ENCODE measurements around the gene TRIM42.

TRIM42 gene

GRCh38 chr3:140677764-140678163, at the start of gene TRIM42:
Gene TRIM42, plus strand, starts transcription at chr3:140678064. Its CDS starts 166 bp downstream, at chr3:140678230.
- DNase-seq, result no peak

DNA sequence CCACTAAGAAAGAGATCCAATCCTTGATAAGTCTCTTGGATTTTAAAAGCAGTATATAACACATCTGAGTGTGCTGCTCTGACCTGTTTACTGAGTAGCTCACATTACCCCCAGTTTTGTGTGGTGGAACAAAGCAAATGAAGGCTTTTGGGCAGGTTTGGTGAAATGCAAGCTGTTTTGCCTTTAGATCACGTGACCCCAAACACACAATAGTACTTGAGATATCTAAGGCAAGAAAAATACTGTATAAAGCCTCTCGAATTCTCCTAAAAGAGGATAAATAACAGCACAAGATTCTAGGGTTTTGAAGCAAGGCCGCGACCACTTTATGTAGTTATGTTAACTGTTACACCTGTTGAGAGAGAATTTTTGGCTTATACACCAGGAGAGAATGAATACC, 49.3 kb upstream of the TRIM42 start:
- DNase-seq, result no peak

- no peak for DNase-seq
These were observed 48.3 kb upstream of the TRIM42 start for GRCh38 chr3:140629357-140630137.

DNA sequence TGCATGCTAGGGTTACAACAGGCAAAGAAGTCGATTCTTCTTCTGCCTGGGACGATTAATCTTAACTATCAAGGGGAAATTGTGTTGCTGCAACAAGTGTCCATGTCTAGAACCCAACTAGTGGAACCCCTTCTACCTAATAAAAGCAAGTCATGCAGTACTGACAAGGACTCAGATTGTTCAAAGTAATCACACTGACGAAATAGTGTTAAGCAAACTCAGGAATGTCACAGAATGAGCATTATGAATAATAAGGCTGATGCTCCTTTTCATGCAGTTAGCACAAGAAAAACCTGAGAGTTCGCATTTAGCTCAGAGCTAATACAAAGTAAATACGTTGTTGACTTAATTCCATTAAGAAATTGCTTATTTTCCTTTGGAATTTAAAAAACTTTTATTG, 47.5 kb upstream of the TRIM42 start:
- DNase-seq, result no peak

- no peak for DNase-seq
These were observed 47.0 kb upstream of the TRIM42 start for GRCh38 chr3:140630866-140631265.

DNA sequence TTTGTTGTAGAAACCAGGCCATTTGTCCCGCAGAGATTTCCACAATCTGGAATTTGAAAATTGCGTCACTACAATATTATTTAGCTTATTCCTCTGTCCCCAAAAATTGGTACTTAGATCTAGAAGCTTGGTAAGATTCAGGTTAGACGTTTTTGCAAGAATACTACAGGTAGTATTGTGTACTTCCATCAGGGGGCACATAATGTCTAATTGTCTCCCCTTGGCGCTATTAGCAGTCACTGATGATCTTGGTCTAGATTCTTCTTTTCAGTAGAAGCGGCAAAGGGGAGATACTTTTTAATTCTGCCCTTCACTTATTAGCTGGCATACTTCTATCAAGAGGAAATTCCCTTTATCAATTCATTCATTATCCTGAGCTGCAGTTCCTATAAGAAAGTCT, 42.6 kb upstream of the TRIM42 start:
- DNase-seq, result no peak

- DNase-seq, result no peak
These were observed 41.3 kb upstream of the TRIM42 start for GRCh38 chr3:140636406-140637138.

GRCh38 chr3:140651287-140651686, 26.6 kb upstream of the TRIM42 start:
- DNase-seq, result no peak

- DNase-seq, result no peak
These were observed 22.2 kb upstream of the TRIM42 start for GRCh38 chr3:140655678-140656077.

- no peak for DNase-seq
These were observed 13.8 kb upstream of the TRIM42 start for GRCh38 chr3:140664111-140664510.

GRCh38 chr3:140682586-140682985, 4.7 kb downstream of the TRIM42 start:
- no peak for DNase-seq

DNA sequence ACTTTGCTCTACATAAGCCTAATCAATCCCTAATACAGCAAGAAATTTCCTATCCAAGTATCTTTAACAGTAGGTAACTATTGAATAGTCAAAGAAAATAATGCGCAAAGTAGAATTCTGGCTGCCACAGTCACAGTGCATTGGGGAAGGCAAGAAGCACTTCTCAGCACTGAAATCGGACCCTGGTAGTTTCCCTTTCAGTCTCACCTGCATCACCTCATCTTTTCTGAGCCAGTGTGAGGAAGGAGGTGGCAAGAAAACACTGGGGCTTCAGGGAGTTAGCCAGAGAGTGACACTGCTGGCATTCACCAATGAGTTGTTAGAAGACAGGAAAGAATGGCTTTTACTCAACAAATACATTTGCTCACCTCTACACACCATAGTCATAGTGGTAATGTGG, 8.3 kb downstream of the TRIM42 start:
- no peak for DNase-seq

GRCh38 chr3:140686948-140687347, 9.1 kb downstream of the TRIM42 start:
- DNase-seq, result no peak

DNA sequence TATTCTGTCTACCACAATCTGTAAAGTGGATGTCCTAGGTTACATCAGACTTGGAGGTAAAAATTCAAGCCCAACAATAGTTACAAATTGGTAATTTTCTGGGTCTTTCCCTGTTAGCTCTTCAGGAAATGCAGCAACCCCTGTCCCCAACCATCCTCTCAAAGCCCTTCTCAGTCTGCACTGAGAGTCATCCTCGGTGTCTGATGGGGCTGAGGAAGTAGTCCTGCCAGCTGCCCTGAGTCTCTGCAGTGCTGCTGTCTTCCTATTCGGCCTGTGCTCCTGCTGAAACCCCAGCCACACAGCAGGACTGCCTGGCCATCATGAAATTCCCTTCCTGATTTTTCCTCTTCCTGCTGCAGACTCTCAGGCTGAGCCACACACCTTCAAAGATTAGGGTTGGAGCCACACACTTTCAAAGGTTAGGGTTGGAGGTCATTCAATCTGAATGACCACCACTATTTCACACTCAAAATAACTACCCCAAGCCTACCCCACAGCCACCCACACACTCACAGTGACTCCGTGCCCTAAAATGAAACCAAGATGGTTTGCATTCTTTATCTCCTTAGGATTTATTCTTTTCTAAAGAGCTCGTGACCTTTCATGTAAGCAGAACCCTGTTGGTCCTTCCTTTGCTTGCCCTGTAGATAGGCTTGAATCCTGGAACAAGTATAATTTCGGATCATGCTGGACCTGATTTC, 17.6 kb downstream of the TRIM42 start:
- DNase-seq, result no peak

DNA sequence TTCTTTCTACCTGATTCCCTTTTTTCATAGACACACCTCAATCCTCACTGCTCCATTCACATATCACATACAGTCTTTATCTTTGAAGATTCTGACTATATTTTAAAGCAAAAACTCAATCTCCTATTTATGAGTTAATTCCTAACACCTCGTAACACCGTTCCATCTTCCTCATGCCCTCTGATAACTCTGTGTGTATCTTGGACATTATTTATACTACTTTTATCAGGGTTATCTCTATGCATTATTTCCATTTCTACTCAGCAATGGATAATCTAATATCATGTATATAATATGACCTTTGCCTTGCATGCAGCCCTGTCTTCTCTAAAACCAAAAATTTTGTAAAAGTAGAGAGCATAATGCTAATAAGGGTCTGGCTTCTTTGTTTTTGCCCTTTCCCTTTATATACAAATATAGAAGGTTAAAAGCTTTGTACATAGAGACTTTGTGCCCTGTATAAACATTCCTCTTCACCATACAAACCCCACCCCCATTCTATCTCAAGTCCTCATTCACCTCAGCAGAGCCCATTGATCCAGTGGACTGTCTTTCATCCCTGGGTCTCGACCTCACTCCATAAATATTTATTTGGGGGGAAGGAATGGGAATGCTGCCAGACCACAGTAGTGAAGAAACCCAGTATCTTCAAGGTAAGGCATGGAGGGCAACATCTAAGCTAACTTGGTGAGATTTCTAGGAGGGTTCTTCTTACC, 21.8 kb downstream of the TRIM42 start:
- no peak for DNase-seq

- no peak for DNase-seq
These were observed 24.4 kb downstream of the TRIM42 start for GRCh38 chr3:140702281-140702680.

- DNase-seq, result no peak
These were observed 25.6 kb downstream of the TRIM42 start for GRCh38 chr3:140703496-140703895.

DNA sequence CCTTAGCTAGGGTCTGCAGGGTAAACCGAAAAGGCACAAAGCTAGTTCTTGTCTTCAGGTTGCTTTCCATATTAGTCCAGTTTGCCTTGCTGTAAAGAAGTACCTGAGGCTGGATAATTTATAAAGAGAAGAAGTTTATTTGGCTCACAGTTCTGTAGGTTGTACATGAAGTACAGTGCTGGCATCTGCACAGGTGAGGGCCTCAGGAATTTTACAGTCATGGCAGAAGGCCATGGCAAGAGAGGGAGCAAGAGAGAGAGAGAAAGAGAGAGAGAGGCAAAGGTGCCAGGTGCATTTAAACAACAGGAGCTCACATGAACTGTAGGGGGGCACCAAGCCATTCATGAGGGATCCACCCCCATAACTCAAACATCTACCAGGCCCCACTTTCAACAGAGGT, 26.9 kb downstream of the TRIM42 start:
- no peak for DNase-seq

- DNase-seq, result no peak
These were observed 28.1 kb downstream of the TRIM42 start for GRCh38 chr3:140705954-140706353.

DNA sequence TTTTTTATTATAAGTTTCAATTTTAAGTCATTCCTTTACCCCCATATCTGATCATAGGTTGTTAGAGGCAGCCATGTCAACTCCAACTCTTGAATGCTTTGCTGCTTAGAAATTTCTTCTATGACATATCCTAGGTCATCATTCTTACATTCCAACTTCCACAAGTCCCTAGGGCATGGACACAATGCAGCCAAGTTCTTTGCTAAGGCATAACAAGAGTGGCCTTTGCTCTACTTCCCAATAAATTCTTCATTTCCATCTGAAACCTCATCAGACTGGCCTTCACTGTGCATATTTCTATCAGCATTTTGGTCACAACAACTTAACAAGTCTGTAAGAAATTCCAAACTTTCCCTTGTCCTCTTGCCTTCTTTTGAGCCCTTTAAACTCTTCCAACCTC, 28.5 kb downstream of the TRIM42 start:
- no peak for DNase-seq

- DNase-seq, result no peak
These were observed 31.0 kb downstream of the TRIM42 start for GRCh38 chr3:140708815-140709214.

- DNase-seq, result no peak
These were observed 31.9 kb downstream of the TRIM42 start for GRCh38 chr3:140709751-140710150.
